Effector memory CD8-positive, alpha-beta T cell (primary cell): Measurements from ENCODE around the gene ARMH3.

ENCODE experiments used
- ATAC-seq: fragments of 150-1000 bp; cut with Tn5 transposase; replicated peaks from 2 replicates; pipeline ENCODE4 v1.10.0; 2021; ENCODE audit warnings: mild to moderate bottlenecking, moderate library complexity
- DNase-seq, 3 experiments: peaks; one replicate each; pipeline ENCODE4 v3.0.0; 2021
- H3K27ac Mint-ChIP-seq, 2 donors: one replicate each; pipeline ENCODE4 v1.8.0; 2022; ENCODE audit warnings: mild to moderate bottlenecking in 2 of 2, mixed read lengths in 2 of 2, moderate library complexity in 2 of 2
- H3K27me3 Mint-ChIP-seq, 2 donors: one replicate each; pipeline ENCODE4 v1.8.0; 2022; ENCODE audit warnings: mixed read lengths in 2 of 2
- H3K36me3 Mint-ChIP-seq: one replicate; pipeline ENCODE4 v1.8.0; 2022; ENCODE audit warnings: mild to moderate bottlenecking, moderate library complexity, mixed read lengths; ENCODE audit not compliant: insufficient read depth
- H3K4me1 Mint-ChIP-seq, 2 donors: one replicate each; pipeline ENCODE4 v1.8.0; 2022; ENCODE audit warnings: low read depth in 2 of 2, mixed read lengths in 2 of 2
- H3K4me3 Mint-ChIP-seq, 2 donors: one replicate each; pipeline ENCODE4 v1.8.0; 2022; ENCODE audit warnings: mild to moderate bottlenecking in 2 of 2, mixed read lengths in 2 of 2, moderate library complexity in 2 of 2
- H3K9me3 Mint-ChIP-seq, 2 donors: one replicate each; pipeline ENCODE4 v1.8.0; 2022; ENCODE audit warnings: mixed read lengths in 2 of 2

ARMH3 gene

GRCh38 chr10:101838416-101838970, 217.5 kb downstream of the ARMH3 start:
- Mint-ChIP-seq H3K4me3 (peak overlapping the region; percentile 88 to 93), H3K27ac (no peak overlapping the region), H3K4me1 (peaks cover 52% of the 10 kb centered on the region in 2 donors), H3K36me3 (peaks cover 11% of the 10 kb centered on the region), H3K9me3 (no peaks in the 10 kb centered on the region), H3K27me3 (no peaks in the 10 kb centered on the region)
- DNase-seq, result no peak
- no peak for ATAC-seq

GRCh38 chr10:101837748-101838147, 218.2 kb downstream of the ARMH3 start:
- Mint-ChIP-seq H3K27me3 (no peaks in the 10 kb centered on the region), H3K9me3 (no peaks in the 10 kb centered on the region), H3K27ac (no peak overlapping the region), H3K4me1 (peaks cover 54% of the 10 kb centered on the region in 2 donors), H3K36me3 (peaks cover 6% of the 10 kb centered on the region), H3K4me3 (no peak overlapping the region)
- DNase-seq (no peak), ATAC-seq (no peak)

GRCh38 chr10:101835362-101835761, 220.6 kb downstream of the ARMH3 start:
- Mint-ChIP-seq H3K27me3 (no peaks in the 10 kb centered on the region), H3K36me3 (peaks cover 10% of the 10 kb centered on the region), H3K9me3 (no peaks in the 10 kb centered on the region), H3K4me1 (peaks cover 53 to 57% of the 10 kb centered on the region in 2 donors), H3K4me3 (no peak overlapping the region), H3K27ac (no peak overlapping the region)
- ATAC-seq (no peak), DNase-seq (no peak)

GRCh38 chr10:101834341-101834740, 221.6 kb downstream of the ARMH3 start:
- Mint-ChIP-seq H3K4me1 (peaks cover 56 to 60% of the 10 kb centered on the region in 2 donors), H3K27me3 (no peaks in the 10 kb centered on the region), H3K36me3 (peaks cover 18% of the 10 kb centered on the region), H3K27ac (peak overlapping the region; percentile 80 to 96), H3K4me3 (peak overlapping the region; percentile 1 to 36), H3K9me3 (no peaks in the 10 kb centered on the region)
- no peak for DNase-seq
- ATAC-seq, result no peak

GRCh38 chr10:101833466-101833865, 222.5 kb downstream of the ARMH3 start:
- peaks cover 18% of the 10 kb centered on the region for H3K36me3 Mint-ChIP-seq
- no peaks in the 10 kb centered on the region for H3K9me3 Mint-ChIP-seq
- peak overlapping the region; percentile 80 to 96 for H3K27ac Mint-ChIP-seq
- peaks cover 50 to 54% of the 10 kb centered on the region in 2 donors for H3K4me1 Mint-ChIP-seq
- H3K27me3 Mint-ChIP-seq, result no peaks in the 10 kb centered on the region
- DNase-seq (no peak), ATAC-seq (no peak)
- H3K4me3 Mint-ChIP-seq, result peak overlapping the region in 1 of 2 donors; percentile 36

GRCh38 chr10:101832325-101832771, 223.6 kb downstream of the ARMH3 start:
- Mint-ChIP-seq H3K9me3 (no peaks in the 10 kb centered on the region), H3K4me1 (peaks cover 50 to 54% of the 10 kb centered on the region in 2 donors), H3K27me3 (no peaks in the 10 kb centered on the region), H3K4me3 (no peak overlapping the region), H3K27ac (peak overlapping the region; percentile 80 to 96), H3K36me3 (peaks cover 18% of the 10 kb centered on the region)
- ATAC-seq (no peak), DNase-seq (no peak)

GRCh38 chr10:101831169-101831811, 224.7 kb downstream of the ARMH3 start:
- Mint-ChIP-seq H3K27me3 (no peaks in the 10 kb centered on the region), H3K36me3 (peaks cover 18% of the 10 kb centered on the region), H3K9me3 (no peaks in the 10 kb centered on the region), H3K4me1 (peaks cover 54% of the 10 kb centered on the region in 2 donors), H3K27ac (peak overlapping the region; percentile 96), H3K4me3 (peak overlapping the region; percentile 85 to 91)
- DNase-seq (no peak), ATAC-seq (no peak)

- H3K36me3 Mint-ChIP-seq, result peaks cover 15% of the 10 kb centered on the region
- ATAC-seq (peak; percentile 75), DNase-seq (peak; percentile 88 to 91 (median 90))
- H3K27me3 Mint-ChIP-seq, result no peaks in the 10 kb centered on the region
- H3K4me3 Mint-ChIP-seq, result peak overlapping the region; percentile 85 to 91
- no peaks in the 10 kb centered on the region for H3K9me3 Mint-ChIP-seq
- peaks cover 48 to 49% of the 10 kb centered on the region in 2 donors for H3K4me1 Mint-ChIP-seq
- H3K27ac Mint-ChIP-seq, result peak overlapping the region; percentile 96
Measured at GRCh38 chr10:101830322-101831168, 225.4 kb downstream of the ARMH3 start.

- peak overlapping the region; percentile 85 to 91 for H3K4me3 Mint-ChIP-seq
- H3K36me3 Mint-ChIP-seq, result peaks cover 15% of the 10 kb centered on the region
- H3K27me3 Mint-ChIP-seq, result no peaks in the 10 kb centered on the region
- H3K9me3 Mint-ChIP-seq, result no peaks in the 10 kb centered on the region
- peaks cover 44 to 45% of the 10 kb centered on the region in 2 donors for H3K4me1 Mint-ChIP-seq
- DNase-seq (peak; percentile 46 to 59 (median 54)), ATAC-seq (peak; percentile 23)
- H3K27ac Mint-ChIP-seq, result peak overlapping the region; percentile 96
Measured at GRCh38 chr10:101829561-101830315, 226.2 kb downstream of the ARMH3 start.

- DNase-seq, result no peak
- Mint-ChIP-seq H3K27me3 (no peaks in the 10 kb centered on the region), H3K36me3 (peaks cover 15% of the 10 kb centered on the region), H3K27ac (no peak overlapping the region), H3K4me1 (peaks cover 36 to 38% of the 10 kb centered on the region in 2 donors), H3K4me3 (peak overlapping the region in 1 of 2 donors; percentile 85), H3K9me3 (no peaks in the 10 kb centered on the region)
- ATAC-seq, result no peak
Measured at GRCh38 chr10:101828766-101829551, 227.0 kb downstream of the ARMH3 start.

GRCh38 chr10:101827919-101828600, 227.9 kb downstream of the ARMH3 start:
- no peak for ATAC-seq
- H3K27ac Mint-ChIP-seq, result no peak overlapping the region
- H3K9me3 Mint-ChIP-seq, result no peaks in the 10 kb centered on the region

GRCh38 chr10:101826852-101827434, 229.0 kb downstream of the ARMH3 start:
- H3K4me1 Mint-ChIP-seq, result peaks cover 23 to 25% of the 10 kb centered on the region in 2 donors
- ATAC-seq, result no peak
- DNase-seq, result no peak
- H3K4me3 Mint-ChIP-seq, result no peak overlapping the region
- H3K36me3 Mint-ChIP-seq, result peaks cover 15% of the 10 kb centered on the region
- H3K27ac Mint-ChIP-seq, result peak overlapping the region in 1 of 2 donors; percentile 5
- H3K27me3 Mint-ChIP-seq, result no peaks in the 10 kb centered on the region
- no peaks in the 10 kb centered on the region for H3K9me3 Mint-ChIP-seq

More at GRCh38 chr10:101827919-101828600, 227.9 kb downstream of the ARMH3 start:
- Mint-ChIP-seq H3K4me3 (no peak overlapping the region), H3K36me3 (peaks cover 15% of the 10 kb centered on the region), H3K4me1 (peaks cover 27 to 29% of the 10 kb centered on the region in 2 donors), H3K27me3 (no peaks in the 10 kb centered on the region)
- DNase-seq, result no peak
